Measurements from ENCODE around the gene TOM1L2. TPM values are rescaled to one million over a fixed set of nuclear protein-coding genes. Genes with fewer than 3 reads are reported as not detected.

Gene TOM1L2
- total RNA-seq, 4 donors from 2014 or later, result 119 to 555 (median 155) TPM

- no peak overlapping the region for H3K4me3 ChIP-seq (ENCODE audit: low read depth, poor library complexity, severe bottlenecking)
- DNase-seq (ENCODE audit: low spot score in 2 of 2), result peak; percentile 72 to 90
- intact Hi-C loops (cut with DNase I; ENCODE audit: low total_unique reads), result no loop called here
- WGBS, 2 donors, result 63 to 66% methylated on average over 6 of the region's 6 CpGs
- TF ChIP-seq CTCF (IDR thresholded peaks at IDR 0.05) (no peak), POLR2A (IDR thresholded peaks at IDR 0.05) (no peak)
These were observed 36.6 kb downstream of the TOM1L2 start for GRCh38 chr17:17935321-17936271.

- intact Hi-C loops (cut with DNase I; ENCODE audit: low total_unique reads), result no loop called here
- DNase-seq (ENCODE audit: low spot score in 2 of 2), result no peak
These were observed 37.4 kb downstream of the TOM1L2 start for GRCh38 chr17:17934806-17935205.

GRCh38 chr17:17934214-17934613 is 38.0 kb downstream of the TOM1L2 start:
- H3K4me3 ChIP-seq (ENCODE audit: low read depth, poor library complexity, severe bottlenecking), result no peak overlapping the region
- WGBS, 2 donors, result 92 to 94% methylated on average over 2 of the region's 2 CpGs
- no peak for DNase-seq (ENCODE audit: low spot score in 2 of 2)
- TF ChIP-seq POLR2A (IDR thresholded peaks at IDR 0.05) (no peak), CTCF (IDR thresholded peaks at IDR 0.05) (no peak)
- intact Hi-C loops (cut with DNase I; ENCODE audit: low total_unique reads), result no loop called here

More at GRCh38 chr17:17934806-17935205, 37.4 kb downstream of the TOM1L2 start:
- TF ChIP-seq POLR2A (IDR thresholded peaks at IDR 0.05), result no peak
- no peak for TF ChIP-seq CTCF (IDR thresholded peaks at IDR 0.05)
- no peak overlapping the region for H3K4me3 ChIP-seq (ENCODE audit: low read depth, poor library complexity, severe bottlenecking)
- 69 to 77% methylated on average over 3 of the region's 3 CpGs for WGBS, 2 donors

GRCh38 chr17:17933775-17934174 is 38.4 kb downstream of the TOM1L2 start:
- no peak overlapping the region for H3K4me3 ChIP-seq (ENCODE audit: low read depth, poor library complexity, severe bottlenecking)
- intact Hi-C loops (cut with DNase I; ENCODE audit: low total_unique reads), result no loop called here
- no peak for DNase-seq (ENCODE audit: low spot score in 2 of 2)
- TF ChIP-seq POLR2A (IDR thresholded peaks at IDR 0.05) (no peak), CTCF (IDR thresholded peaks at IDR 0.05) (no peak)

- peak in 1 of 2 donors; percentile 40 for DNase-seq (ENCODE audit: low spot score in 2 of 2)
- WGBS, 2 donors, result 64 to 92% methylated on average over 2 of the region's 2 CpGs
- intact Hi-C loops (cut with DNase I; ENCODE audit: low total_unique reads), result no loop called here
- no peak overlapping the region for H3K4me3 ChIP-seq (ENCODE audit: low read depth, poor library complexity, severe bottlenecking)
- TF ChIP-seq POLR2A (IDR thresholded peaks at IDR 0.05), result no peak
- TF ChIP-seq CTCF (IDR thresholded peaks at IDR 0.05), result no peak
These were observed 41.0 kb downstream of the TOM1L2 start for GRCh38 chr17:17931159-17931558.

Measured in lower leg skin (tissue), 4 donors.